CD4-positive, alpha-beta T cell treated with Interleukin-4 for 1 hour (primary cell): ENCODE results near the gene BRINP2.

Experiments used
- DNase-seq, 2 donors: peaks; one replicate each; pipeline ENCODE4 v3.0.0-alpha.2; 2020 to 2022

Gene BRINP2

DNA sequence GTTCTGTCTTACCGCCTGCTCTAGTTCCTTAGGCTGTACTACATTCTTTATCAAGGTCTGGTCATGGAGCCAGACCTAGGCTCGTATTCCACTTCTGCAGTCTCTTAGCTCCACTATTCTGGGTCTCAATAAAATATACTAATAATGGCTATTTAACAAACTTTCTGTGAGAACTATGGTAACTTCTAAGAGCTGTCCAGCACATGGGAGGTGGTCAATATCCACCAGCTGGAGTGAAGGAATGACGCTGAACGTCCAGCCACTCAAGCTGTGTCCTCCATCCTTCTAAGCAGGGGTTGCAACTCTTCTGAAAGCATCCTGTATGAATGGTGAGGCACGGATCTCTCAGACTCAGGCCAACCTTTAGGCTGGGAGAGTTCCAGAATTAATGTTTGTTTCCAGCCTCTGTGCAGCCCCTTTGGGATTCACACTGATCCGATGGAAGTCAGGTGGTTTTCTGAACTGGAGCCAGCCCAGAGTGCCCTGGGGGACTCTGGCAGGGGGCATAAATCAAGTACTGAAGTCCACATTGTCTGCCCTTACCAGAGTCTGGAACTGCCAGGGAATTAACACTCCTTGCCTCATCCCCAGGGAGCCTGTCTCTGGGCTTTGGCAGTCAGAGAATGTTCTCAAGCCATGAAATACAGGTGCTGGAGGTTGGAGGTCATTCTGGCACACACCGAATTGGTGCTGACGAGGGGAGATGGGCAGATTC, 57.4 kb downstream of the BRINP2 start:
- DNase-seq = no peak

- no peak for DNase-seq
These were observed 57.9 kb downstream of the BRINP2 start for GRCh38 chr1:177228693-177229065.

GRCh38 chr1:177229781-177230180, 59.0 kb downstream of the BRINP2 start:
- DNase-seq = no peak

- DNase-seq = no peak
These were observed 59.7 kb downstream of the BRINP2 start for GRCh38 chr1:177230228-177231016.

- DNase-seq = no peak
These were observed 64.6 kb downstream of the BRINP2 start for GRCh38 chr1:177235350-177235749.

- no peak for DNase-seq
These were observed 66.2 kb downstream of the BRINP2 start for GRCh38 chr1:177236962-177237361.

DNA sequence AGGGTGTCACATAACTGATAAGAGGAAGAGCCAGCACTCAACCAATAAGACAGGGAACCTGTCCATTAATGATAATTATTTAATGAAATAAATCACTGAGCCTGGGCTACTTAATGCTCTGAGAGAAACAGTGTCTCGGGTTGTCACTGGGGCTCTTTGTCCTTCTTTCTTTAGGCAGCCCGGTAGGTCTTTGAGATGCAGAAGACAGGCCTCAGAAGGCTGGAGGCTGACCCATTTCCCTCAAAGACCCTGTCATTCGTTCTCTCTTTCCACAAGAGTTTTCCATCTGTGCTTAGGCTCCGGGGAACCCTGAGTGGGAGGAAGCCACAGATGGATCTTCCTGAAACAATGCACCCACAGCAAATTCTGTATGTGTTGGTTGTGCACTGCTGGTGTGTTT, 68.2 kb downstream of the BRINP2 start:
- DNase-seq = no peak

GRCh38 chr1:177239792-177240191, 69.0 kb downstream of the BRINP2 start:
- no peak for DNase-seq

DNA sequence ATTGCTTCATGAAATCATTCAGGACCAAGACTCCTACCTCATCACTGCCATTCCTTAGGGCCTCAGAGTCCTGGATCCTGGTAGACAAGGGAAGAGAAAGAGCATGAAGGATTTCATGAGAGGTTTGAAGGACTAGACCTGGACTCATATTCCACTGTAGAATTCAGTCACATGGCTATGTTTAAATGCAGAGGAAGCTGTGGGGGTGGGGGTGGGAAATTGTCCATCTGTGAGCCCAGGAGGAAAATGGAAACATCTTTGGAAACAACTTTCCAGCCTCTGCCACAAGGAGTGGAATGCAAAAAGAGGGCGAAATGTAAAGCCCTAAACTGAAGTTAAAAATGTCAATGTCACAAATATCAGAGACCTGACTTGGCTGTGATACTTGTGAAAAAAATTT, 73.0 kb downstream of the BRINP2 start:
- DNase-seq = no peak

- no peak for DNase-seq
These were observed 76.2 kb downstream of the BRINP2 start for GRCh38 chr1:177246710-177247580.

GRCh38 chr1:177247623-177248176, 76.9 kb downstream of the BRINP2 start:
- no peak for DNase-seq

- DNase-seq = no peak
These were observed 77.5 kb downstream of the BRINP2 start for GRCh38 chr1:177248258-177248657.

DNA sequence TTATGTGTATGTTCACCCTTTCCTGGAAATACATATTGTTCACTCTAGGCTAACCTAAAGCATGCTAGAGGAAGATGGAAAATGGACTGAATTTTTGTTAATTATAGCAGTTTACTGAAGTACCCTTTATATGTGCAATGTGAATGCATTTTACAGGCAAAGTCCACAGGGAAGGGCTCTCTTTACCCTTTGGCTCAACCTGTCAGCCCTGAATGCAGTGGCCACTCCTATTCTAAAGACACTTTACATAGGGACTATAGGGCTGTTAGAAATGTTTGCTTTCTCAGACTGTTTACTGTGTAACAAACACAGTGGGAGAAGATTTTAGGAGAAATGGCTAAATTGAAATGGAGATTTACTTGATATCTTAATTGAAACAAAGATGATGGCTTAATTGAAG, 78.5 kb downstream of the BRINP2 start:
- DNase-seq = no peak

DNA sequence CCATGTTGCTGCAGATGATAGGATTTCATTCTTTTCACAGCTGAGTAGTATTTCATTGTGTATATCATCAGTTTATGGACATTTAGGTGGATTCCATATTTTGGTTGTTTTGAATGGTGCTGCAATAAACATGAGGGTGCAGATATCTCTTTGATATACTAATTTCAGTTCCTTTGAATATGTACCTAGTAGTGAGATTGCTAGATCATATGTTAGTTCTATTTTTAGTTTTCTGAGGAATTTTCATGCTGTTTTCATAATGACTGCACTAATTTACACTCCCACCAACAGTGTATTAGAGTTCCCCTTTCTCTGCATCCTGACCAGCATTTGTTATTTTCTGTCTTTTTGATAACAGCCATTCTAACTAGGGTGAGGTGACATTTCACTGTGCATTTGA, 82.1 kb downstream of the BRINP2 start:
- no peak for DNase-seq

DNA sequence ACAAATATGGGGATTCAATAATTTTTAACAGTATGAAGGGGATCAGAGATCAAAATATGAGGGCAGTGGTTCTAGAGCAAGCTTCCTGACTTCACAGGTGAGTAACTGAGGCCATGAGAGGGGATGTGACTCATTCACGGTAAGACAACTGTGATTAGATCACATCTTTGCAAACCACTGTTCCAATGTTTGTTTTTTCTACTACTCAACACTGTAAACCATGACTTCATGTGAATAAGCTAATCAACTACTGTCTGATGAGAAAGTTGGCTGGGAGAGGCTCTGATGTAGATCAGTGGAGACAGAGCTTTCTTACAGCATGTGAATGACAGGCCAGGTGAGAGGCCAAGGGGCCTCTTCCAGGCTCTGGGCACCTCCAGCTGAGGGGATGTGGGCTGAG, 84.7 kb downstream of the BRINP2 start:
- no peak for DNase-seq

DNA sequence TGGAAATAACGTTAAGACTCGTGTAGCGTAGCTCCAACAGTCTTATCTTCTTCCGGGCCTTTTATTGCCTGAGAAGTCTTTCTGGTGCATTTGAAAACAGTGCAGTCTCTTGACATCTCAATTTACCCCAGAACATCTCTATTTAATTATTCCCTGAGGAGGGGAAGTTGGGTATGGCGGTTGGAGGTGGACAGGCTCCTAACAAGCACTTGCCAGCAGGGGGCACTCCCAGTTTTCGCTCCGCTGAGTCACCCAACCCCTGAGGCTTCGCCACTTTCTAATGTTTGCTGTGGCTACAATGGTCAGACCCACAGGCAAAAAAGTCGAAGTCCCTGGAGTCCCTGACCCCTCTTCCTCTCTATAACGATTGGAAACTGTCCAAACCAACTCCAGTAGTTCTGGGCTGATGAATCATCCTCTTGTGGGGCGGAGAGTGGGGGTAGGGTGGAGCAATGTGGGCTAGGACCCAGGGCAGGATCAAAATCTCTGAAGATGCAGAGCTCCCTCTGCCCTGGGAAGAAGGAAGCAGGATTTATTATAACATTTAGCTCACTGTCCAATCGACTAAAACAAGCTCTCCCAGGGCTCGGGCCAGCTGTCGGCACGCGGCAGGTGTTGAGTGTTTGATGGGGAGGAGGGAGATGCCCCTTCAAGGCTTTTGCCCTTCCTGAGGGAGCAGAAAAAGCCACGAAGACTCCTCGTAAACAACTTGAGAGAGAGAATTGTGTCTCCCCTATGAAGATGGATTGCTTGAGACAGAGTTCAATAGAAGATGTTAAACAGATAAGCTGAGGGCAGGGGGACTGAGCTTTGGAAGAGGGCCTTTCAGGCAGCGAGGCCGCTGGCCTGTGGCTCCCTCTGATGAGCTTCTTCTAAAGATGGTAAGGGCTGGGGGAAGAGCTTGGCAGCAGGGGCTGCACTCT, 85.7 kb downstream of the BRINP2 start:
- DNase-seq = no peak

DNA sequence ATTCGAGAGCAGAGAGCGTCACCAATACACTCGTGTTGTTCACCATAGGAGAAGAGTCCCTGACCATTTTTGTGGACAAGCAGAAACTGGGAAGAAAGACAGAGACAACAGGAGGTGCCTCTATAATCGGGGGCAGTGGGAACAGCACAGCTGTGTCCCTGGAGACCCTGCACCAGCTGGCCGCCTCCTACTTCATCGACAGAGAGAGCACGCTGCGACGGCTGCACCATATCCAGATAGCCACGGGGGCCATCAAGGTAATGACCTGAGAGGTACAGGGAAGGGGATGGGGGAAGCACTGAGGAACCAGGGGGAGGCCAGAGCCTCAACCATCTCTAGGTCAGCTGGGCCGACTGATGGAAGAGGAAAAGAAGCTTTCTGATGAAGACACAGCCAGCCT, 86.4 kb downstream of the BRINP2 start:
- DNase-seq = no peak

DNA sequence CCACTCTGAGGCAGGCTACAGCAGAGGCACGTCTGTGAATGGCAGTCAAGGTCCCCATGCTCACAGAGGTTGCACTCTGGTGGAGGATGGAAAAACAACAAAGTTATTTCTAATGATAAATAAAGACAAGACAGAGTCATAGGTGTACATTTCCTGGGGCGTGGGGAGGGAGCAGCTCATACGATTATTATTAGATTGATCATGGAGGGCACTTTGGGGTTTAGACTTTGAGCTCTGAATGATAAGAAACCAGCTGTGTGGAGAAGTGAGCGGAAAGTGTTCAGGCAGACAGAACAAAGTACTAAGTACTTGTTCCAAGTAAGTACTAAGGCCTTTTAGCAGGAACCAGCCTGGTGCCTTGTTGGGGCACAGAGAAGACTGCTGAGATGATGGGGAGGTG, 86.8 kb downstream of the BRINP2 start:
- no peak for DNase-seq

GRCh38 chr1:177270863-177271262, 100.1 kb downstream of the BRINP2 start:
- DNase-seq = no peak

DNA sequence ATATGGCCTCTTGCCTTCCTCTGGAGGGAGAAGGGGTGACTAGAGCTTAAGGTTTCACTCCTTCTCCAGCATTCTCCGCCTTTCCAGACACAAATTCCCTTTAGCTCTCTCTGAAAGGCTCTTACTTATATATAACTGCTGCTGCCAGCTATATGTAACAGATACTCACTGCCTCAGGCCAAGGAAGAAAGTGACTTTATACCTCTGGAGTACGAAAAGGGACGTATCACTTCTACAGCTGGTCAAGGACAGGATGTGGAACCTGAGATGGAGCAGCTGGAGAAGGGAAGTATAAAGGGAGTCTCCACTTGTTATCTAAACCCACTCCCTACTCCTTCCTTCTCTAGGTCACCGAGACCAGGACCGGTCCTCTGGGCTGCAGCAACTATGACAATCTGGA, 102.4 kb downstream of the BRINP2 start:
- DNase-seq = no peak

DNA sequence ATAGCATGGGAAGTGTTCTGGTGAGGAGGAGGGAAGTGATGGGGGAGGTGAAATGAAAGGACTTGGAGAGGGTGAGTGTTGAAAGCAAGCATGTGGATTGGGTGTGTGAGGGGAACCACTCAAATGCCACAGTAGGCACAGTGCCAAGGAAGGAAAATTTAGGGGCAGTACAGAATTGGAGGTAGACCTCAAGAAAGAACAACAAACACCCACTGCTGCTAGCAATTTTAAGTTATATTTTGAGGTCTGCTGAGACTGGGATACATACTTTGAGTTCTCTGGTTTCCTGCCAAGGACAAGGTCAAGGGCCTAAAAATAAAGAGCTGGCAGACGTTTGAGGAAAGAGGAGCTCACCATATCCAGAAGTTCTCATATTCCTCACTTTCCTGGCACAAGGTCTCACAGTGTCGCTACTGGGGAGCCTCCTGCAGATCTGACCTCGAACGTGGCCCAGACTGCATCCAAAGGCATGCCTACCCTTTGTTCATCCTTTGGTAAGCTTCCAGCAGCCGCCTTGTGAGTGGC, 104.0 kb downstream of the BRINP2 start:
- DNase-seq = no peak

GRCh38 chr1:177275736-177276135, 105.0 kb downstream of the BRINP2 start:
- DNase-seq = no peak
